Vagina (tissue), 2 donors: Measurements from ENCODE around the gene COX7B.

ENCODE experiments used
- POLR2A ChIP-seq, 2 donors: fragments of 450-650 bp; IDR thresholded peaks; one replicate each; pipeline ENCODE4 v1.6.1; 2017; ENCODE audit warnings: antibody characterized with exemption in 2 of 2, mild to moderate bottlenecking in 2 of 2, moderate library complexity in 2 of 2
- POLR2AphosphoS5 ChIP-seq, 2 donors: sonication (generic); formaldehyde crosslinking; IDR thresholded peaks; one replicate each; pipeline ENCODE4 v1.9.0; 2017; ENCODE audit warnings: antibody characterized with exemption in 2 of 2, mild to moderate bottlenecking in 2 of 2, low read depth in 1 of 2; ENCODE audit not compliant: insufficient read depth in 1 of 2
- TF ChIP-seq, protein P1 (sequence below), 3 experiments: fragments of 450-650 bp in 2 of 3; fragments of 200-600 bp in 1 of 3; sonication (generic) in 1 of 3; IDR thresholded peaks; one replicate each; pipeline ENCODE4 v1.5.1; 2017 to 2019; ENCODE audit warnings: antibody characterized with exemption in 3 of 3, mild to moderate bottlenecking in 2 of 3, moderate library complexity in 2 of 3

DNA sequence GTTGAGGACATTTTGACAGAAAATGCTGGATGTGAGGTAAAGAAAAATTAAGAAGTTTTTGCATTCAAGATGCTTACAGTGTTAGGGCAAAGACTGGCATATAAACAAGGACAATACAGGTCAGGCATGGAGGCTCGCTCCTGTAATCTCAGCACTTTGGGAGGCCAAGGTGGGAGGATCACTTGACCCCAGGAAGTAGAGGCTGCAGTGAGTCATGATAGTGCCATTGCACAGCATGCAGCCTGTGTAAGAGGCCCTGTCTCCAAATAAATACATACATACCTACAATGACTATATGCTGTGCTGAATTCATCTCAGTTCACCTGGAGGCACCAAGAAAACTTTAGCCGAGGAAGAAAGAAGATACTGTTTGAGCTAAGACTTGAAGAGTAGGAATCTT is 6.4 kb upstream of the COX7B start:
- TF ChIP-seq, protein P1, sequence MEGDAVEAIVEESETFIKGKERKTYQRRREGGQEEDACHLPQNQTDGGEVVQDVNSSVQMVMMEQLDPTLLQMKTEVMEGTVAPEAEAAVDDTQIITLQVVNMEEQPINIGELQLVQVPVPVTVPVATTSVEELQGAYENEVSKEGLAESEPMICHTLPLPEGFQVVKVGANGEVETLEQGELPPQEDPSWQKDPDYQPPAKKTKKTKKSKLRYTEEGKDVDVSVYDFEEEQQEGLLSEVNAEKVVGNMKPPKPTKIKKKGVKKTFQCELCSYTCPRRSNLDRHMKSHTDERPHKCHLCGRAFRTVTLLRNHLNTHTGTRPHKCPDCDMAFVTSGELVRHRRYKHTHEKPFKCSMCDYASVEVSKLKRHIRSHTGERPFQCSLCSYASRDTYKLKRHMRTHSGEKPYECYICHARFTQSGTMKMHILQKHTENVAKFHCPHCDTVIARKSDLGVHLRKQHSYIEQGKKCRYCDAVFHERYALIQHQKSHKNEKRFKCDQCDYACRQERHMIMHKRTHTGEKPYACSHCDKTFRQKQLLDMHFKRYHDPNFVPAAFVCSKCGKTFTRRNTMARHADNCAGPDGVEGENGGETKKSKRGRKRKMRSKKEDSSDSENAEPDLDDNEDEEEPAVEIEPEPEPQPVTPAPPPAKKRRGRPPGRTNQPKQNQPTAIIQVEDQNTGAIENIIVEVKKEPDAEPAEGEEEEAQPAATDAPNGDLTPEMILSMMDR (IDR thresholded peaks at IDR 0.05): no peak
- no peak for TF ChIP-seq POLR2A (IDR thresholded peaks at IDR 0.05)
- no peak for TF ChIP-seq POLR2AphosphoS5 (IDR thresholded peaks at IDR 0.05; ENCODE audit: insufficient read depth in 1 of 2, low read depth in 1 of 2)
